Left lung (tissue), 10 donors: ENCODE data around the gene FADD. TPM values are rescaled to one million over a fixed set of nuclear protein-coding genes. Genes with fewer than 3 reads are reported as not detected.

Experiments
- ATAC-seq: fragments of 200-7000 bp; cut with Tn5 transposase; one replicate; pipeline ENCODE4 v1.9.1; 2020; ENCODE audit warnings: moderate library complexity
- DNase-seq, 4 donors: peaks; one replicate each; pipeline ENCODE4 v3.0.0-alpha.2; 2013 to 2020
- H3K27ac ChIP-seq, 2 donors: fragments of 200-600 bp; sonication (generic) in 1 of 2; one replicate each; pipeline versions ENCODE4 v1.5.0 to v1.8.0; 2020 to 2021
- H3K27me3 ChIP-seq, 2 donors: fragments of 200-600 bp; sonication (generic) in 1 of 2; one replicate each; pipeline versions ENCODE4 v1.5.0 to v1.8.0; 2020 to 2021
- H3K36me3 ChIP-seq, 2 donors: fragments of 200-600 bp; sonication (generic) in 1 of 2; one replicate each; pipeline versions ENCODE4 v1.5.0 to v1.8.0; 2020 to 2021
- H3K4me1 ChIP-seq, 2 donors: fragments of 200-600 bp; one replicate each; pipeline ENCODE4 v1.8.0; 2021
- H3K4me3 ChIP-seq, 2 donors: fragments of 200-600 bp; sonication (generic) in 1 of 2; one replicate each; pipeline versions ENCODE4 v1.5.0 to v1.8.0; 2020 to 2021; ENCODE audit warnings: mild to moderate bottlenecking in 1 of 2
- H3K9me3 ChIP-seq, 2 donors: fragments of 200-600 bp; sonication (generic) in 1 of 2; one replicate each; pipeline versions ENCODE4 v1.5.0 to v1.8.0; 2020 to 2021
- intact Hi-C, 2 donors: fragments of 100-400 bp; cut with DNase I; formaldehyde crosslinking; loops; one replicate each; pipeline versions ENCODE4 v1.11.2 to v1.14.2; 2022
- polyA plus RNA-seq, 6 donors: library from polyadenylated mRNA; unstranded; fragments of 120-200 nt; gene quantifications; one replicate each; pipeline ENCODE4 v1.2.1, GENCODE V29; 2013; ENCODE audit not compliant: insufficient read length in 6 of 6
- total RNA-seq, 2 donors: library from RNA; stranded (reverse); fragmentation: NEBNext Ultra II Directional; extraction: Animal tissue kit (Norgen Biotek cat#: 25700); gene quantifications; one replicate each; pipeline ENCODE4 v1.2.1, GENCODE V29; 2021
- TF ChIP-seq, protein P1 (sequence below), 2 donors: fragments of 200-600 bp; sonication (generic) in 1 of 2; IDR thresholded peaks; one replicate each; pipeline versions ENCODE4 v1.5.0 to v1.8.0; 2021; ENCODE audit warnings: antibody characterized with exemption in 2 of 2
- donor health status: DM: no; HTN: yes; CAD: no.
- donor health status: DM: no; HTN: no; CAD: no.

The FADD gene
- total and polyA plus RNA-seq, 8 donors, result 10.6 to 28.4 (median 14.4) TPM

GRCh38 chr11:70173018-70173417, 30.1 kb upstream of the FADD start:
- DNase-seq, result peak in 1 of 4 donors; percentile 2
- no peak overlapping the region for H3K4me3 ChIP-seq
- intact Hi-C loops, result no loop called here
- ATAC-seq, result no peak
- TF ChIP-seq, protein P1, sequence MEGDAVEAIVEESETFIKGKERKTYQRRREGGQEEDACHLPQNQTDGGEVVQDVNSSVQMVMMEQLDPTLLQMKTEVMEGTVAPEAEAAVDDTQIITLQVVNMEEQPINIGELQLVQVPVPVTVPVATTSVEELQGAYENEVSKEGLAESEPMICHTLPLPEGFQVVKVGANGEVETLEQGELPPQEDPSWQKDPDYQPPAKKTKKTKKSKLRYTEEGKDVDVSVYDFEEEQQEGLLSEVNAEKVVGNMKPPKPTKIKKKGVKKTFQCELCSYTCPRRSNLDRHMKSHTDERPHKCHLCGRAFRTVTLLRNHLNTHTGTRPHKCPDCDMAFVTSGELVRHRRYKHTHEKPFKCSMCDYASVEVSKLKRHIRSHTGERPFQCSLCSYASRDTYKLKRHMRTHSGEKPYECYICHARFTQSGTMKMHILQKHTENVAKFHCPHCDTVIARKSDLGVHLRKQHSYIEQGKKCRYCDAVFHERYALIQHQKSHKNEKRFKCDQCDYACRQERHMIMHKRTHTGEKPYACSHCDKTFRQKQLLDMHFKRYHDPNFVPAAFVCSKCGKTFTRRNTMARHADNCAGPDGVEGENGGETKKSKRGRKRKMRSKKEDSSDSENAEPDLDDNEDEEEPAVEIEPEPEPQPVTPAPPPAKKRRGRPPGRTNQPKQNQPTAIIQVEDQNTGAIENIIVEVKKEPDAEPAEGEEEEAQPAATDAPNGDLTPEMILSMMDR (IDR thresholded peaks at IDR 0.05), result no peak
- peaks cover 0 to 6% of the 10 kb centered on the region in 2 donors for H3K27me3 ChIP-seq
- H3K36me3 ChIP-seq, result no peaks in the 10 kb centered on the region
- H3K4me1 ChIP-seq, result no peaks in the 10 kb centered on the region
- H3K9me3 ChIP-seq, result no peaks in the 10 kb centered on the region
- H3K27ac ChIP-seq, result no peak overlapping the region

- TF ChIP-seq, protein P1 (IDR thresholded peaks at IDR 0.05), result no peak
- Histone ChIP-seq H3K4me3 (no peak overlapping the region), H3K9me3 (no peaks in the 10 kb centered on the region), H3K27ac (no peak overlapping the region), H3K27me3 (no peaks in the 10 kb centered on the region), H3K36me3 (no peaks in the 10 kb centered on the region), H3K4me1 (no peaks in the 10 kb centered on the region)
- intact Hi-C loops, result no loop called here
- peak in 1 of 4 donors; percentile 43 for DNase-seq
- ATAC-seq, result no peak
Measured at GRCh38 chr11:70174547-70175235, 28.4 kb upstream of the FADD start.

DNA sequence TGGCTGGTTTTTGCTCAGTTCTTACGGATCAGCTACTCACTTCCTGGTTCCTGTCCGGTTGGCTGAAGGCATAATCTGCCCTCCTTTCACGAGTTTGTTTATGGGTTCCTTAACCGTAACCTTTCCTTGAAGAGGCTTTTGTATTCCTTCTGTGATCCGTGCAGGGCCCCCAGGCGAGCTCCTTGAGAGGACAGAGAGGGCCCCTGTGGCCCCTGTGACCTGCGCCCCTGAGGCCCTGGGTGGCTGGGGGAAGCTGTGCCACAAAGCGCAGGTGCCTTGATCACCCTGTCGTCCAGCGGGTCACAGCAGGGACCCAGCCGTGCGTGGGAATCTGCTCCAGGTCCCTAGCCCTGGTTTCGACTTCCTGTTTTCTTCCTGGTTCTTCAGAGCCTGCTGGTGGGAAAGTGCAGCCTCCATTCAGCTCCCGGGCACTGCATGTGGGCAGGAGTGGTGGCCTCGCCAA, 27.8 kb upstream of the FADD start:
- no peaks in the 10 kb centered on the region for H3K27me3 ChIP-seq
- intact Hi-C loops, result no loop called here
- ATAC-seq, result no peak
- H3K4me1 ChIP-seq, result no peaks in the 10 kb centered on the region
- DNase-seq, result peak in 1 of 4 donors; percentile 76
- no peaks in the 10 kb centered on the region for H3K9me3 ChIP-seq
- no peaks in the 10 kb centered on the region for H3K36me3 ChIP-seq
- H3K4me3 ChIP-seq, result no peak overlapping the region
- no peak overlapping the region for H3K27ac ChIP-seq
- TF ChIP-seq, protein P1 (IDR thresholded peaks at IDR 0.05), result no peak

DNA sequence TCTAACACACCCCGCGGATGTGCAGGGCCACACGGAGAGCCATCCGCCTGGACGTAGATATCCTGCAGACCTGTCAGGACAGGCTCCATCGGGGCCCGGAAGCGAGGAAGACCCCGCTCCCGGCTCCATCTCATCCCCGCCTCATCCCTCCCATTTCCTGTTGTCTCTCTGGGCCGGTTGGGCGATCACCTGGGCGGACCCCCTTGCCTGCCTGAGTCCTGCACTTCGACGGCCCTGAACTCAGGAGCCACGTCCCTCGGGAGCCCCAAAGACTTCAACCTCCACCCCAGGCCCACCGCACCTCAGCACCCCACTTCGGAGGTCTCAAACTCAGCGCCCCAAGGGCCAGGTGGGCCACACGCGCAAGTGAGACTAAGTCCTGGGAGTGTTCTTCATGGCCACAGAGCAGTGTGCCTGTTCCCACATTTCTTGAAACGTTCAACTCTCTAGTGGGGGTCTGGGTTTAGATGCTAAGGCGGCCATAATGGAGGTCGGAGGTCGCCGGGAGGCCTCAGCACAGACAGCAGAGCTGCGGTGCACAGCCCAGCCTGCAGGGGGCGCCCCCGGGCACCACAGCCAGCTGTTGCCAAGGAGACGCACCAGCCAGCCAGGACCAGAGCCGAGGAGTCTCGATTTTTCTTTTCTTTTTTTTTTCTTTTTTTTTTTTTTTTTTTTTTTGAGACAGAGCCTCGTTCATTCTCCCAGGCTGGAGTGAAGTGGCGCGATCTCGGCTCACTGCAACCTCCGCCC, 26.0 kb upstream of the FADD start:
- intact Hi-C loops, result no loop called here
- Histone ChIP-seq H3K4me1 (no peaks in the 10 kb centered on the region), H3K27ac (no peak overlapping the region), H3K36me3 (no peaks in the 10 kb centered on the region), H3K4me3 (no peak overlapping the region), H3K27me3 (no peaks in the 10 kb centered on the region), H3K9me3 (no peaks in the 10 kb centered on the region)
- ATAC-seq (peak; percentile 59), DNase-seq (peak in 1 of 4 donors; percentile 89)
- TF ChIP-seq, protein P1 (IDR thresholded peaks at IDR 0.05), result peak; percentile 9 to 60

DNA sequence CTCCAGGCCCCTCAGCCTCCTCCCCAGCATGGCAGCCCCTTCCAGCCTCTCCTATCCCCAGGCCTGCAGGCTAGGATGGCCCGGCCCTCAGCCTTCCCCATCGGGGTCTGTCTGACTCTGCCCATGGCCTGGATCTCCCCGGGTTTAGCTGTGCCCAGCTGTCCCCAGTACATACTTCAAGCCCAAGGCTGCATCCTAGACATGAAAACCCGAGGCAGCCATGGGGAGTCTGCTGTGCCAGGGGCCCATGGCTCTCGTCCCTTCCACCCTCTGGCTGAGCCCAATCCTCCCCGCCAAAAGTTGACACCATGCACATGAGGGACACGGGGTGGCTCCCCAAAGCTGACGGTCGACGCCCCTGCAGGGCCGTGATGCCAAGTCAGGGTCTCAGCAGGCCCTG, 22.2 kb upstream of the FADD start:
- Histone ChIP-seq H3K36me3 (no peaks in the 10 kb centered on the region), H3K4me3 (no peak overlapping the region), H3K27ac (no peak overlapping the region), H3K27me3 (peaks cover 0 to 8% of the 10 kb centered on the region in 2 donors), H3K9me3 (no peaks in the 10 kb centered on the region), H3K4me1 (no peaks in the 10 kb centered on the region)
- intact Hi-C loops, result loop anchor here in 1 of 2 donors (10.0 kb wide), 1 partner anchor 266 kb away; no protein-coding TSS in a partner anchor
- no peak for ATAC-seq
- TF ChIP-seq, protein P1 (IDR thresholded peaks at IDR 0.05), result no peak
- no peak for DNase-seq
